Measurements from ENCODE around the gene HIGD1B. TPM values are rescaled to one million over a fixed set of nuclear protein-coding genes. Genes with fewer than 3 reads are reported as not detected.

HIGD1B gene
- polyA plus RNA-seq, 3 donors, result not detected

DNA sequence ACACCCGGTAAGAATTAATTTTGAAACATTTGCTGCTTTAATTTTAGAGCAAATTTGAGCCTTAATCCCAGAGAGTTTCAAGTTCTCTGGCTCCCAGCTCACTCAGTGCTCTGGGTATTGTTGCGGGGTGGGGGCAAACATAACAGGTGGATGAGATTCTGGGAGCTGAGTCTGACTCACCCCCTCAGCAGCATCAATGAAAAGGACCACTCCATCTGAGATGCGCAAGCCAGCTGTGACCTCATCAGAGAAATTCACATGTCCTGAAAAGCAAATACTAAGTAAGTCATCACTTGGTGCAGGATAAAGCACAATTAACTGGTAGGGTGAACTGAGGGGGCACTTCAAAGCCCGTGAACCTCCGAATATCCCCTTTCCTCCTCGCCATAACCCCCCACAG is 31.7 kb downstream of the HIGD1B start:
- Mint-ChIP-seq H3K9me3 (no peaks in the 10 kb centered on the region), H3K27ac (peak overlapping the region in 1 of 7 donors; percentile 30), H3K4me1 (no peaks in the 10 kb centered on the region), H3K36me3 (peaks cover 81 to 98% of the 10 kb centered on the region in 2 donors), H3K27me3 (ENCODE audit: low read depth in 3 of 3) (no peaks in the 10 kb centered on the region), H3K4me3 (no peak overlapping the region)
- H3K4me3 ChIP-seq (replicated peaks in 1 of 3; ENCODE audit: low read depth in 2 of 3, low read length in 3 of 3), result no peak overlapping the region
- no peak overlapping the region for H3K27ac ChIP-seq (ENCODE audit: low read depth in 1 of 2, low read length in 2 of 2)
- no peak overlapping the region for H3K4me2 ChIP-seq (replicated peaks; ENCODE audit: extremely low read depth, low read length, poor library complexity, severe bottlenecking)
- H3K27me3 ChIP-seq (ENCODE audit: control insufficient read depth in 2 of 2, insufficient read depth in 2 of 2, low read length in 2 of 2), result no peaks in the 10 kb centered on the region
- H3K79me2 ChIP-seq (ENCODE audit: insufficient read depth, low read length), result no peaks in the 10 kb centered on the region
- H4K20me1 ChIP-seq (ENCODE audit: insufficient read depth, low read length), result peaks cover 17% of the 10 kb centered on the region
- TF ChIP-seq, protein P1, sequence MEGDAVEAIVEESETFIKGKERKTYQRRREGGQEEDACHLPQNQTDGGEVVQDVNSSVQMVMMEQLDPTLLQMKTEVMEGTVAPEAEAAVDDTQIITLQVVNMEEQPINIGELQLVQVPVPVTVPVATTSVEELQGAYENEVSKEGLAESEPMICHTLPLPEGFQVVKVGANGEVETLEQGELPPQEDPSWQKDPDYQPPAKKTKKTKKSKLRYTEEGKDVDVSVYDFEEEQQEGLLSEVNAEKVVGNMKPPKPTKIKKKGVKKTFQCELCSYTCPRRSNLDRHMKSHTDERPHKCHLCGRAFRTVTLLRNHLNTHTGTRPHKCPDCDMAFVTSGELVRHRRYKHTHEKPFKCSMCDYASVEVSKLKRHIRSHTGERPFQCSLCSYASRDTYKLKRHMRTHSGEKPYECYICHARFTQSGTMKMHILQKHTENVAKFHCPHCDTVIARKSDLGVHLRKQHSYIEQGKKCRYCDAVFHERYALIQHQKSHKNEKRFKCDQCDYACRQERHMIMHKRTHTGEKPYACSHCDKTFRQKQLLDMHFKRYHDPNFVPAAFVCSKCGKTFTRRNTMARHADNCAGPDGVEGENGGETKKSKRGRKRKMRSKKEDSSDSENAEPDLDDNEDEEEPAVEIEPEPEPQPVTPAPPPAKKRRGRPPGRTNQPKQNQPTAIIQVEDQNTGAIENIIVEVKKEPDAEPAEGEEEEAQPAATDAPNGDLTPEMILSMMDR (IDR thresholded peaks at IDR 0.05), result no peak
- no peaks in the 10 kb centered on the region for H3K4me1 ChIP-seq (ENCODE audit: control insufficient read depth in 1 of 2, insufficient read depth in 2 of 2, low read length in 2 of 2)
- no CpG with 5 or more reads among the region's 6 CpGs for WGBS (ENCODE audit: insufficient coverage)
- no peaks in the 10 kb centered on the region for H3K9me3 ChIP-seq (replicated peaks in 1 of 2; ENCODE audit: control insufficient read depth in 1 of 2, insufficient read depth in 1 of 2, low read length in 2 of 2)
- peaks cover 89 to 97% of the 10 kb centered on the region in 2 donors for H3K36me3 ChIP-seq (replicated peaks in 1 of 2; ENCODE audit: control insufficient read depth in 1 of 2, insufficient read depth in 2 of 2, low read length in 2 of 2)
- H2AFZ ChIP-seq (ENCODE audit: insufficient read depth, low read depth, low read length, poor library complexity, severe bottlenecking), result no peak overlapping the region
- intact Hi-C loops (cut with micrococcal nuclease), result no loop called here
- DNase-seq, result no peak
- no peak overlapping the region for H3K9ac ChIP-seq (ENCODE audit: insufficient read depth, low read length, poor library complexity, severe bottlenecking)

DNA sequence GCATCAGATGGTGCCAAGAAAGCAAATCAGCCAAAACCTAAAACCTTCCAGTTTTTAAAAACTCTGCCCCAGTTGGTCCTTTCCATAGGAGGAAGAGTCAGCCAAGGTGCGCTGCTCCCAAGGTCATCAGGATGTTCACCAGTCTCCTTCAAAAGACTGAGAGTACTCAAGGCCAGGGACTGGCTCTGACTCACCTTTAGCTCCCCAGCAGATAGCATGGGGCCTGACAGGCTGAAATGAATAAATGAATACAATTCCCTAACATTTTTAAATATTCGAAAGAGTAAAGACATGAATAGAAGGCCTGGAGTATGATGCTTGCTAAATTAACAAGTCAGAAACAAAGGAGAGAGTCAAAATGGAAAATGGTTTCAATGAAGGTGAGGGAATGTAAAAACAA is 32.4 kb downstream of the HIGD1B start:
- no peaks in the 10 kb centered on the region for H3K27me3 ChIP-seq (ENCODE audit: control insufficient read depth in 2 of 2, insufficient read depth in 2 of 2, low read length in 2 of 2)
- Mint-ChIP-seq H3K9me3 (no peaks in the 10 kb centered on the region), H3K27ac (no peak overlapping the region), H3K27me3 (ENCODE audit: low read depth in 3 of 3) (no peaks in the 10 kb centered on the region), H3K4me1 (no peaks in the 10 kb centered on the region), H3K4me3 (no peak overlapping the region), H3K36me3 (peaks cover 84 to 99% of the 10 kb centered on the region in 2 donors)
- no peak overlapping the region for H2AFZ ChIP-seq (ENCODE audit: insufficient read depth, low read depth, low read length, poor library complexity, severe bottlenecking)
- H3K9me3 ChIP-seq (replicated peaks in 1 of 2; ENCODE audit: control insufficient read depth in 1 of 2, insufficient read depth in 1 of 2, low read length in 2 of 2), result no peaks in the 10 kb centered on the region
- intact Hi-C loops (cut with micrococcal nuclease), result no loop called here
- no CpG with 5 or more reads among the region's 2 CpGs for WGBS (ENCODE audit: insufficient coverage)
- H3K36me3 ChIP-seq (replicated peaks in 1 of 2; ENCODE audit: control insufficient read depth in 1 of 2, insufficient read depth in 2 of 2, low read length in 2 of 2), result peaks cover 89 to 97% of the 10 kb centered on the region in 2 donors
- no peak overlapping the region for H3K4me2 ChIP-seq (replicated peaks; ENCODE audit: extremely low read depth, low read length, poor library complexity, severe bottlenecking)
- H3K9ac ChIP-seq (ENCODE audit: insufficient read depth, low read length, poor library complexity, severe bottlenecking), result no peak overlapping the region
- no peak for DNase-seq
- no peaks in the 10 kb centered on the region for H3K4me1 ChIP-seq (ENCODE audit: control insufficient read depth in 1 of 2, insufficient read depth in 2 of 2, low read length in 2 of 2)
- no peaks in the 10 kb centered on the region for H3K79me2 ChIP-seq (ENCODE audit: insufficient read depth, low read length)
- peaks cover 18% of the 10 kb centered on the region for H4K20me1 ChIP-seq (ENCODE audit: insufficient read depth, low read length)
- no peak overlapping the region for H3K4me3 ChIP-seq (replicated peaks in 1 of 3; ENCODE audit: low read depth in 2 of 3, low read length in 3 of 3)
- H3K27ac ChIP-seq (ENCODE audit: low read depth in 1 of 2, low read length in 2 of 2), result no peak overlapping the region
- TF ChIP-seq, protein P1 (IDR thresholded peaks at IDR 0.05), result no peak

All from CD14-positive monocyte (primary cell).